Uterus (tissue), 2 donors: Measurements from ENCODE around the gene MYO1A.

Source experiments
- POLR2A ChIP-seq, 2 donors: fragments of 450-650 bp; IDR thresholded peaks; one replicate each; pipeline ENCODE4 v1.6.1; 2016; ENCODE audit warnings: antibody characterized with exemption in 2 of 2, mild to moderate bottlenecking in 1 of 2, moderate library complexity in 1 of 2
- TF ChIP-seq, protein P1 (sequence below), 4 experiments: fragments of 200-600 bp in 2 of 4; fragments of 450-650 bp in 2 of 4; sonication (generic) in 2 of 4; IDR thresholded peaks; one replicate each; pipeline ENCODE4 v1.5.1; 2016 to 2019; ENCODE audit warnings: antibody characterized with exemption in 4 of 4, mild to moderate bottlenecking in 2 of 4, moderate library complexity in 1 of 4

DNA sequence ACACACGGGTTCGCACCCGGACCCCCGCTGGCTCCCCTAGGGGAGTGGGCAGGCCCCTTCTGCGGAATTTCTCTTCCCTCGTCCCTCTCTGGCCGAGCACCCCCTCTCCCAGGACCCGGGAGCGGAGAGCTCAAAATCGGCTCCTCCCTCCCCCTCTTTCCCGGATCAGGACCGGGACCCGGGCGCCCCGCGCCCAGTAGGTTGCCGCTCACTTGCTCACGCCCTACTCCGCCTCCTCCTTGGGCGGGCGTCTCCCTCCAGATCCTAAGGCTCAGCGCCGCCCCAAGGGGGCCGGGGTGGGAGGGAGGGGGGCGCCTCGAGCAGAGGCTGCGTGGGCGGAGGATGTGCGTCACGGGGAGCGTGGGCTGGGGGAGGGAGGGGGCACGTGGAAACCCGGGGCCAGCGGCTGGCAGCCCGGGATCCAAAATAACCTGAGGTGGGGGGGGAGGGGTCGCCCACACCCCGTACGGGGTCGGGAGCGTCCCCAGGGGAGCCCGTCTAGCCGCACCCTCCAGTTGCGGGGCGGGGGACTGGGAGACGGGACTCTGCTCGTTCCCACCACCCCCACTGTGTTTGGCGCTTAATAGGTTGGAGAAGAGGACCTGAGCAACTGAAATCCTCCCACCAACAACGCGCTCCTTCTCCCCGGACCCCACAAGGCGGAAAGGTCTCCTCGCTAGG is 37.2 kb upstream of the MYO1A start:
- peak; percentile 49 to 84 for TF ChIP-seq POLR2A (IDR thresholded peaks at IDR 0.05)
- TF ChIP-seq, protein P1, sequence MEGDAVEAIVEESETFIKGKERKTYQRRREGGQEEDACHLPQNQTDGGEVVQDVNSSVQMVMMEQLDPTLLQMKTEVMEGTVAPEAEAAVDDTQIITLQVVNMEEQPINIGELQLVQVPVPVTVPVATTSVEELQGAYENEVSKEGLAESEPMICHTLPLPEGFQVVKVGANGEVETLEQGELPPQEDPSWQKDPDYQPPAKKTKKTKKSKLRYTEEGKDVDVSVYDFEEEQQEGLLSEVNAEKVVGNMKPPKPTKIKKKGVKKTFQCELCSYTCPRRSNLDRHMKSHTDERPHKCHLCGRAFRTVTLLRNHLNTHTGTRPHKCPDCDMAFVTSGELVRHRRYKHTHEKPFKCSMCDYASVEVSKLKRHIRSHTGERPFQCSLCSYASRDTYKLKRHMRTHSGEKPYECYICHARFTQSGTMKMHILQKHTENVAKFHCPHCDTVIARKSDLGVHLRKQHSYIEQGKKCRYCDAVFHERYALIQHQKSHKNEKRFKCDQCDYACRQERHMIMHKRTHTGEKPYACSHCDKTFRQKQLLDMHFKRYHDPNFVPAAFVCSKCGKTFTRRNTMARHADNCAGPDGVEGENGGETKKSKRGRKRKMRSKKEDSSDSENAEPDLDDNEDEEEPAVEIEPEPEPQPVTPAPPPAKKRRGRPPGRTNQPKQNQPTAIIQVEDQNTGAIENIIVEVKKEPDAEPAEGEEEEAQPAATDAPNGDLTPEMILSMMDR (IDR thresholded peaks at IDR 0.05), result peak in 1 of 4 experiments; percentile 11
